HepG2 (cell line): ENCODE results near the gene COX6B1. TPM values are rescaled to one million over a fixed set of nuclear protein-coding genes. Genes with fewer than 3 reads are reported as not detected.
A peak's percentile ranks its signal among the peaks of the same experiment; 100 is the strongest.

Experiments
- EP300 ChIP-seq, 3 experiments: sonication (generic) in 1 of 3; formaldehyde crosslinking in 1 of 3; IDR thresholded peaks; 2 replicates each; pipeline versions ENCODE4 v1.5.1 to v1.6.1; 2011 to 2020; ENCODE audit warnings: low read depth in 2 of 3, low read length in 2 of 3, borderline replicate concordance in 1 of 3, improper control_type of control experiment in 1 of 3, mild to moderate bottlenecking in 1 of 3, missing genetic modification reagents in 1 of 3, moderate library complexity in 1 of 3
- KAT7 ChIP-seq: IDR thresholded peaks from 2 replicates; pipeline ENCODE4 v1.6.1; 2018; ENCODE audit warnings: borderline replicate concordance, missing compliant biosample characterization
- KAT8 ChIP-seq: IDR thresholded peaks from 2 replicates; pipeline ENCODE4 v1.6.1; 2016; ENCODE audit warnings: missing genetic modification reagents, missing compliant biosample characterization
- KLF11 ChIP-seq: IDR thresholded peaks from 2 replicates; pipeline ENCODE4 v1.6.1; 2016; ENCODE audit warnings: missing compliant biosample characterization
- KLF16 ChIP-seq, 2 experiments: sonication (generic) in 1 of 2; formaldehyde crosslinking in 1 of 2; IDR thresholded peaks; 2 replicates each; pipeline versions ENCODE4 v1.6.1 to v1.8.0; 2016 to 2023; ENCODE audit warnings: missing genetic modification reagents in 2 of 2, missing compliant biosample characterization in 1 of 2
- NFYB ChIP-seq: sonication (generic); formaldehyde crosslinking; IDR thresholded peaks from 2 replicates; pipeline ENCODE4 v1.4.0; 2020; ENCODE audit warnings: missing genetic modification reagents
- PHF20 ChIP-seq: sonication (generic); formaldehyde crosslinking; IDR thresholded peaks from 2 replicates; pipeline ENCODE4 v1.5.0; 2020; ENCODE audit warnings: mild to moderate bottlenecking, missing genetic modification reagents
- RBM39 ChIP-seq: fragments of 200-400 bp; formaldehyde crosslinking; IDR thresholded peaks from one replicate; pipeline ENCODE4 v1.6.1; 2018; ENCODE audit warnings: antibody characterized with exemption, mild to moderate bottlenecking, low read depth, low read length; ENCODE audit not compliant: poor library complexity, severe bottlenecking
- SALL1 ChIP-seq: sonication (generic); formaldehyde crosslinking; IDR thresholded peaks from 2 replicates; pipeline ENCODE4 v1.8.0; 2022; ENCODE audit warnings: mild to moderate bottlenecking, missing genetic modification reagents
- TARDBP ChIP-seq: sonication (generic); formaldehyde crosslinking; IDR thresholded peaks from 2 replicates; pipeline ENCODE4 v1.8.0; 2022; ENCODE audit warnings: mild to moderate bottlenecking, missing genetic modification reagents
- ZMYM2 ChIP-seq: sonication (generic); formaldehyde crosslinking; IDR thresholded peaks from 2 replicates; pipeline ENCODE4 v1.8.0; 2022; ENCODE audit warnings: mild to moderate bottlenecking, missing genetic modification reagents
- ZNF224 ChIP-seq: sonication (generic); formaldehyde crosslinking; IDR thresholded peaks from 2 replicates; pipeline ENCODE4 v1.5.0; 2020; ENCODE audit warnings: mild to moderate bottlenecking, missing genetic modification reagents
- ZNF460 ChIP-seq: sonication (generic); formaldehyde crosslinking; IDR thresholded peaks from 2 replicates; pipeline ENCODE4 v1.5.1; 2020; ENCODE audit warnings: missing genetic modification reagents, mild to moderate bottlenecking, borderline replicate concordance
- ZNF501 ChIP-seq: sonication (generic); formaldehyde crosslinking; IDR thresholded peaks from 2 replicates; pipeline ENCODE4 v1.5.1; 2020; ENCODE audit warnings: mild to moderate bottlenecking, moderate library complexity, missing genetic modification reagents
- ZNF567 ChIP-seq: sonication (generic); formaldehyde crosslinking; IDR thresholded peaks from 2 replicates; pipeline ENCODE4 v1.8.1; 2023; ENCODE audit warnings: mild to moderate bottlenecking, missing genetic modification reagents, borderline replicate concordance
- polyA plus RNA-seq, 8 experiments: library from polyadenylated mRNA; depleted of rRNA in 3 of 8; stranded (reverse) in 7 of 8; unstranded in 1 of 8; fragments of >200 nt; fragmentation: Illumina TruSeq in 4 of 8; extraction: Trizol in 4 of 8; gene quantifications; 2 replicates each; pipeline versions ENCODE4 v1.2.1 to v1.2.3, GENCODE V29; 2011 to 2016; ENCODE audit warnings: low read depth in 4 of 8, missing spikeins in 1 of 8, mixed read lengths in 1 of 8; ENCODE audit not compliant: insufficient read depth in 1 of 8
- total RNA-seq, 5 experiments: library from RNA; depleted of rRNA; stranded (reverse); fragments of >200 nt; fragmentation: Illumina TruSeq; extraction: Trizol; gene quantifications; 2 replicates each; pipeline ENCODE4 v1.2.3, GENCODE V29; 2016; ENCODE audit warnings: low read depth in 1 of 5
- TF ChIP-seq, protein P1 (sequence below): sonication (generic); formaldehyde crosslinking; IDR thresholded peaks from 2 replicates; pipeline ENCODE4 v1.4.0; 2020; ENCODE audit warnings: missing genetic modification reagents
- TF ChIP-seq, protein P2 (sequence below): sonication (generic); formaldehyde crosslinking; IDR thresholded peaks from 2 replicates; pipeline ENCODE4; 2020; ENCODE audit warnings: missing genetic modification reagents, mild to moderate bottlenecking, borderline replicate concordance
- TF ChIP-seq, protein P3 (sequence below): sonication (generic); formaldehyde crosslinking; IDR thresholded peaks from 2 replicates; pipeline ENCODE4 v1.5.0; 2020; ENCODE audit warnings: mild to moderate bottlenecking, missing genetic modification reagents, borderline replicate concordance

The COX6B1 gene
- total and polyA plus RNA-seq, 2 of the 13 experiments (the other 11 are each of a cell fraction or from before 2014, with no cell fraction given): 481 to 487 TPM

DNA sequence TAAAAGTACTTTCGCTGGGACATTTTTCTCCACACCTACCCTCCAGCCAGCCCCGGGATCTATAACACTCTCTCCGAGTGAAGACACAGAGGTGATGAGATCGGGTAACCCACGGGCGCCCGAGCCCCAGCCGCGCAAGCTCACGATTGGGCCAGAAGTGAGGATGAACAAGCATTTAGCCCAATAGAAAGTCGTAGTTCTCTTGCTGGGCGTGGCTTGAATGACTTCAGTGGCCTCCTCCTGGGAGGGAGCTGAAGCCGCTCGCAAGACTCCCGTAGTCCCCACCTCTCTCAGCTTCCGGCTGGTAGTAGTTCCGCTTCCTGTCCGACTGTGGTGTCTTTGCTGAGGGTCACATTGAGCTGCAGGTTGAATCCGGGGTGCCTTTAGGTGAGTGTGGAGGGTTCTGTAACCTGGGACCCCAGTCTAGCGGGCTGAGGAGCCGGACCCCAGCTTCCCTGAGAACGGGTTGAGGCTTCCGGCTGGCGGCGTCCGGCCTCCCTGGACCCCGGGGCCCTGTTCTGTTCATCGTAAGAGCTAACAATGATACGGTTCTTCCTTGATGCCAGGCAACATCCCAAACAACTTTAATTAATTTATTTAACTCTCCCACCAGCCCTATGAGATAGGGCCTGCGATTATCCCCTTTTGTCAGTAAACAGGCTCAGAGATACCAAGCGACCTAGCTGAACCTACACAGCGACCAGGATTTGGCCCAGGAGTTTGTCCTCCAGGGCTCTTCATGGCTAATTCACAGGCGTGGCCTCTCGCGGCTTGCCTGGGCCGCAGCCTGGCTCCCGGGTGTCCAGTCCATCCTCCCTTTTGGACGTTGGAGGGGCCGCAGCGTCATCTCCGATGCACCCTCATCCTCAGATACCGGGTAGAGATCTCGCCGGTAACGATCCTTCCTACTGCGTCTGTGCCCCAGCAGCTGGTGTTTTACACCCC, at the start of gene COX6B1 (continued):
- TF ChIP-seq ZMYM2 (CRISPR knock-in tag) (no peak), ZNF460 (CRISPR knock-in tag) (no peak), SALL1 (CRISPR knock-in tag) (peak; percentile 44; the same call in 1 of the 2 replicates), ZNF501 (CRISPR knock-in tag) (0 out of 2 replicates have a peak, but pooled peaks have one; percentile 27), ZNF567 (CRISPR knock-in tag) (no peak), EP300 (IDR thresholded peaks at IDR 0.05; ENCODE audit: low read depth in 2 of 2, low read length in 2 of 2) (no peak), EP300 (CRISPR knock-in tag; IDR thresholded peaks at IDR 0.05; ENCODE audit: borderline replicate concordance) (no peak), NFYB (CRISPR knock-in tag) (peak; percentile 95), KLF11 (0 out of 2 replicates have a peak, but pooled peaks have one; percentile 31), RBM39 (peak; percentile 61), ZNF224 (CRISPR knock-in tag) (no peak), TARDBP (CRISPR knock-in tag) (peak; percentile 62; the same call in 1 of the 2 replicates), KAT8 (CRISPR knock-in tag) (peak; percentile 90), PHF20 (peak; percentile 76), KLF16 (CRISPR knock-in tag; IDR thresholded peaks at IDR 0.05) (peak in 1 of 2 experiments; percentile 54; a peak in 1 of 4 replicates), KAT7 (CRISPR knock-in tag) (peak; percentile 45; the same call in 1 of the 2 replicates)
- TF ChIP-seq, protein P1, sequence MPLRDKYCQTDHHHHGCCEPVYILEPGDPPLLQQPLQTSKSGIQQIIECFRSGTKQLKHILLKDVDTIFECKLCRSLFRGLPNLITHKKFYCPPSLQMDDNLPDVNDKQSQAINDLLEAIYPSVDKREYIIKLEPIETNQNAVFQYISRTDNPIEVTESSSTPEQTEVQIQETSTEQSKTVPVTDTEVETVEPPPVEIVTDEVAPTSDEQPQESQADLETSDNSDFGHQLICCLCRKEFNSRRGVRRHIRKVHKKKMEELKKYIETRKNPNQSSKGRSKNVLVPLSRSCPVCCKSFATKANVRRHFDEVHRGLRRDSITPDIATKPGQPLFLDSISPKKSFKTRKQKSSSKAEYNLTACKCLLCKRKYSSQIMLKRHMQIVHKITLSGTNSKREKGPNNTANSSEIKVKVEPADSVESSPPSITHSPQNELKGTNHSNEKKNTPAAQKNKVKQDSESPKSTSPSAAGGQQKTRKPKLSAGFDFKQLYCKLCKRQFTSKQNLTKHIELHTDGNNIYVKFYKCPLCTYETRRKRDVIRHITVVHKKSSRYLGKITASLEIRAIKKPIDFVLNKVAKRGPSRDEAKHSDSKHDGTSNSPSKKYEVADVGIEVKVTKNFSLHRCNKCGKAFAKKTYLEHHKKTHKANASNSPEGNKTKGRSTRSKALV (CRISPR knock-in tag): peak; percentile 39; the same call in 1 of the 2 replicates
- TF ChIP-seq, protein P2, sequence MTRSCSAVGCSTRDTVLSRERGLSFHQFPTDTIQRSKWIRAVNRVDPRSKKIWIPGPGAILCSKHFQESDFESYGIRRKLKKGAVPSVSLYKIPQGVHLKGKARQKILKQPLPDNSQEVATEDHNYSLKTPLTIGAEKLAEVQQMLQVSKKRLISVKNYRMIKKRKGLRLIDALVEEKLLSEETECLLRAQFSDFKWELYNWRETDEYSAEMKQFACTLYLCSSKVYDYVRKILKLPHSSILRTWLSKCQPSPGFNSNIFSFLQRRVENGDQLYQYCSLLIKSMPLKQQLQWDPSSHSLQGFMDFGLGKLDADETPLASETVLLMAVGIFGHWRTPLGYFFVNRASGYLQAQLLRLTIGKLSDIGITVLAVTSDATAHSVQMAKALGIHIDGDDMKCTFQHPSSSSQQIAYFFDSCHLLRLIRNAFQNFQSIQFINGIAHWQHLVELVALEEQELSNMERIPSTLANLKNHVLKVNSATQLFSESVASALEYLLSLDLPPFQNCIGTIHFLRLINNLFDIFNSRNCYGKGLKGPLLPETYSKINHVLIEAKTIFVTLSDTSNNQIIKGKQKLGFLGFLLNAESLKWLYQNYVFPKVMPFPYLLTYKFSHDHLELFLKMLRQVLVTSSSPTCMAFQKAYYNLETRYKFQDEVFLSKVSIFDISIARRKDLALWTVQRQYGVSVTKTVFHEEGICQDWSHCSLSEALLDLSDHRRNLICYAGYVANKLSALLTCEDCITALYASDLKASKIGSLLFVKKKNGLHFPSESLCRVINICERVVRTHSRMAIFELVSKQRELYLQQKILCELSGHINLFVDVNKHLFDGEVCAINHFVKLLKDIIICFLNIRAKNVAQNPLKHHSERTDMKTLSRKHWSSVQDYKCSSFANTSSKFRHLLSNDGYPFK (CRISPR knock-in tag): peak; percentile 32; the same call in 1 of the 2 replicates
- TF ChIP-seq, protein P3, sequence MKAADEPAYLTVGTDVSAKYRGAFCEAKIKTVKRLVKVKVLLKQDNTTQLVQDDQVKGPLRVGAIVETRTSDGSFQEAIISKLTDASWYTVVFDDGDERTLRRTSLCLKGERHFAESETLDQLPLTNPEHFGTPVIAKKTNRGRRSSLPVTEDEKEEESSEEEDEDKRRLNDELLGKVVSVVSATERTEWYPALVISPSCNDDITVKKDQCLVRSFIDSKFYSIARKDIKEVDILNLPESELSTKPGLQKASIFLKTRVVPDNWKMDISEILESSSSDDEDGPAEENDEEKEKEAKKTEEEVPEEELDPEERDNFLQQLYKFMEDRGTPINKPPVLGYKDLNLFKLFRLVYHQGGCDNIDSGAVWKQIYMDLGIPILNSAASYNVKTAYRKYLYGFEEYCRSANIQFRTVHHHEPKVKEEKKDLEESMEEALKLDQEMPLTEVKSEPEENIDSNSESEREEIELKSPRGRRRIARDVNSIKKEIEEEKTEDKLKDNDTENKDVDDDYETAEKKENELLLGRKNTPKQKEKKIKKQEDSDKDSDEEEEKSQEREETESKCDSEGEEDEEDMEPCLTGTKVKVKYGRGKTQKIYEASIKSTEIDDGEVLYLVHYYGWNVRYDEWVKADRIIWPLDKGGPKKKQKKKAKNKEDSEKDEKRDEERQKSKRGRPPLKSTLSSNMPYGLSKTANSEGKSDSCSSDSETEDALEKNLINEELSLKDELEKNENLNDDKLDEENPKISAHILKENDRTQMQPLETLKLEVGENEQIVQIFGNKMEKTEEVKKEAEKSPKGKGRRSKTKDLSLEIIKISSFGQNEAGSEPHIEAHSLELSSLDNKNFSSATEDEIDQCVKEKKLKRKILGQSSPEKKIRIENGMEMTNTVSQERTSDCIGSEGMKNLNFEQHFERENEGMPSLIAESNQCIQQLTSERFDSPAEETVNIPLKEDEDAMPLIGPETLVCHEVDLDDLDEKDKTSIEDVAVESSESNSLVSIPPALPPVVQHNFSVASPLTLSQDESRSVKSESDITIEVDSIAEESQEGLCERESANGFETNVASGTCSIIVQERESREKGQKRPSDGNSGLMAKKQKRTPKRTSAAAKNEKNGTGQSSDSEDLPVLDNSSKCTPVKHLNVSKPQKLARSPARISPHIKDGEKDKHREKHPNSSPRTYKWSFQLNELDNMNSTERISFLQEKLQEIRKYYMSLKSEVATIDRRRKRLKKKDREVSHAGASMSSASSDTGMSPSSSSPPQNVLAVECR (CRISPR knock-in tag): peak; percentile 80
